Activated CD4-positive, alpha-beta T cell treated with anti-CD3 and anti-CD28 coated beads for 24 hours (primary cell): ENCODE data around the gene AGFG1.
"Not testable (repeated sequence)": the region's sequence is repeated elsewhere in the genome, so short reads cannot be mapped to it uniquely, and the experiment has no call there.

ENCODE experiments used
- DNase-seq, 2 donors: peaks; one replicate each; pipeline ENCODE4 v3.0.0-alpha.2; 2020; ENCODE audit warnings: low read depth in 2 of 2

Gene AGFG1

GRCh38 chr2:227540352-227540751, 68.4 kb downstream of the AGFG1 start:
- DNase-seq: not testable (repeated sequence)

- no peak for DNase-seq
Observed at GRCh38 chr2:227545990-227546389, 74.0 kb downstream of the AGFG1 start.

GRCh38 chr2:227551836-227552235, 79.9 kb downstream of the AGFG1 start:
- DNase-seq: no peak

GRCh38 chr2:227562581-227562980, 90.6 kb downstream of the AGFG1 start:
- no peak for DNase-seq

GRCh38 chr2:227565080-227565479, 93.1 kb downstream of the AGFG1 start:
- no peak for DNase-seq

GRCh38 chr2:227566012-227566411, 94.1 kb downstream of the AGFG1 start:
- no peak for DNase-seq

GRCh38 chr2:227568852-227569169, 96.9 kb downstream of the AGFG1 start:
- no peak for DNase-seq

- no peak for DNase-seq
Observed at GRCh38 chr2:227570615-227571014, 98.7 kb downstream of the AGFG1 start.

GRCh38 chr2:227576110-227576509, 104.2 kb downstream of the AGFG1 start:
- DNase-seq: no peak

GRCh38 chr2:227576812-227577211, 104.9 kb downstream of the AGFG1 start:
- DNase-seq: no peak

- DNase-seq: no peak
Observed at GRCh38 chr2:227577555-227577954, 105.6 kb downstream of the AGFG1 start.

- no peak for DNase-seq
Observed at GRCh38 chr2:227578642-227579041, 106.7 kb downstream of the AGFG1 start.

GRCh38 chr2:227579791-227580190, 107.8 kb downstream of the AGFG1 start:
- DNase-seq: no peak

- DNase-seq: no peak
Observed at GRCh38 chr2:227582369-227582768, 110.4 kb downstream of the AGFG1 start.

GRCh38 chr2:227592694-227593387, 120.9 kb downstream of the AGFG1 start:
- no peak for DNase-seq

GRCh38 chr2:227595797-227596196, 123.8 kb downstream of the AGFG1 start:
- no peak for DNase-seq

- DNase-seq: no peak
Observed at GRCh38 chr2:227597036-227597435, 125.1 kb downstream of the AGFG1 start.

GRCh38 chr2:227597998-227598397, 126.0 kb downstream of the AGFG1 start:
- DNase-seq: no peak

GRCh38 chr2:227598835-227599503, 127.0 kb downstream of the AGFG1 start, which contains the start of gene SCYGR2:
Gene SCYGR2 (plus strand): TSS chr2:227598893. CDS start chr2:227598893, 0 bp downstream.
- not testable (repeated sequence) for DNase-seq

GRCh38 chr2:227602358-227602757, 130.4 kb downstream of the AGFG1 start:
- no peak for DNase-seq

- no peak for DNase-seq
Observed at GRCh38 chr2:227606476-227606875, 134.5 kb downstream of the AGFG1 start.

- DNase-seq: no peak
Observed at GRCh38 chr2:227607941-227608340, 136.0 kb downstream of the AGFG1 start.

GRCh38 chr2:227608561-227609338, 136.8 kb downstream of the AGFG1 start:
- no peak for DNase-seq
